ES-I3 (cell line): ENCODE data around the gene STK40.

Experiments used
- H3K36me3 ChIP-seq: 2 replicates; pipeline ENCODE4 v1.6.1; 2013; ENCODE audit warnings: mild to moderate bottlenecking, low read length, control low read depth, moderate library complexity; ENCODE audit not compliant: insufficient read depth
- H3K4me1 ChIP-seq: 2 replicates; pipeline ENCODE4 v1.6.1; 2013; ENCODE audit warnings: mild to moderate bottlenecking, control low read depth, low read length; ENCODE audit not compliant: insufficient read depth
- H3K9ac ChIP-seq: 2 replicates; pipeline ENCODE4 v1.6.1; 2013; ENCODE audit warnings: low read depth, mild to moderate bottlenecking, low read length, moderate library complexity
- H3K9me3 ChIP-seq: 2 replicates; pipeline ENCODE4 v1.6.1; 2013; ENCODE audit warnings: mild to moderate bottlenecking, low read length, moderate library complexity; ENCODE audit not compliant: control insufficient read depth, insufficient read depth

The STK40 gene

DNA sequence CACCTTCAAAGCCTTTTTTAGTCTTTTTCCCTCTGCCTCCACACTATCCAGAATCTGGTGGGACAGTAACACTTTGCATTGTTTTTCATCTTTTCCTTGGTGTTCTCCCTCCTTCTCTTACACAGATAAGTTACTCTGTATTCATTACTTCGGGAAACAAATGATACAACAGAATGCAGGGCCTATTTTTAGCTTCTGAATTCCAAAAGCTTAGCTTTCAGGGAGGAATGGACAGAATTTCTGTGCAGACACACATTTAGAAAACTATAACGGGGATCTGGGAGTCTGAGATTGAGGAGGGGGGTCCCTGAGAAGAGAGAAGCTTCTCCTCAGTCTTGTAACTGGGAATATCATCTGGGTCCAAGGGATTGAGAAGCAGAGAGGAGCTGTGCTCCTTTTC lies 3.5 kb upstream of the STK40 start:
- Histone ChIP-seq H3K4me1 (peaks cover 16% of the 10 kb centered on the region), H3K9ac (no peak overlapping the region), H3K36me3 (peaks cover 12% of the 10 kb centered on the region)

DNA sequence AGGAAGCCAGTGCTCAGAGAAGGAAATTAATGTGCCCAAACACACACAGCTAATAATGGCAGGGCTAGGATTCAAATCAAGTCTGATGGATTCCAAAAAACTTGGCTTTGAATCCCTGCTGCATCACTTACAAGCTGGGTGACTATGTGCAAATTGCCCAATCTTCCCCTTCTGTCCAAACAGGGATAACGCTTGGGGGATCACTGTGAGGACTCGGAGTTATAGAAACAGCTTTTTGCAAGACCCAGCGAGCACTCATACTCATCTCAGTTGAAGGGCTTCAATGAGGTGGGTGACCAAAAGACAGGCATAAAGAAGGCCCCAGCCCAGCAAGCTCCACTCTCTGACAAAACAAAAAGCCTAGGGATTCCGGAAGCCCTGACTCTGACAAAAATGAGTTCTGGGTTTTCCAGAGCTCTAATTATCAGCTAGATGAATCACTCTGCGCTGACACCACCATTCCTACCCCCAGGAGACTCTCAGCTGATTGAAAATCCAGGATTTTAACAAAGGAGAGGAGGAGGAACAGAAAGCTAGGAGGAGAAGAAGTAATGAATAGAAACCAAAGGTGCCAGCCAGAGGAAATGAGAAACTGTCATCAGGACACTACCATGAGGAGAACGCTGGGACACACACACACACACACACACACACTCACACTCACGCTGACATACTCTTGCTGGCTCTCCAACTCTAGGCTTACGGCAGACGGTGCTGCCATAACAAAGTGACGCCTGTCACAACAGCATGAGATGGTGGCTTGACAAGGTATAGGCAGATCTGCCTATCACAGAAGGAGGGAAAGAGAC lies 1.6 kb upstream of the STK40 start:
- H3K9me3 ChIP-seq, result no peaks in the 10 kb centered on the region
- peaks cover 16% of the 10 kb centered on the region for H3K4me1 ChIP-seq
- peak overlapping the region; percentile 80 for H3K9ac ChIP-seq
- H3K36me3 ChIP-seq, result 0 out of 2 replicates have a peak, but pooled peaks cover 2% of the 10 kb centered on the region

More for the DNA sequence above, 3.5 kb upstream of the STK40 start:
- no peaks in the 10 kb centered on the region for H3K9me3 ChIP-seq

GRCh38 chr1:36386265-36387140 lies 779 bp upstream of the STK40 start:
- Histone ChIP-seq H3K4me1 (peaks cover 16% of the 10 kb centered on the region), H3K9ac (peak overlapping the region; percentile 80), H3K36me3 (peaks cover 2% of the 10 kb centered on the region; the same call in 1 of the 2 replicates), H3K9me3 (no peaks in the 10 kb centered on the region)

DNA sequence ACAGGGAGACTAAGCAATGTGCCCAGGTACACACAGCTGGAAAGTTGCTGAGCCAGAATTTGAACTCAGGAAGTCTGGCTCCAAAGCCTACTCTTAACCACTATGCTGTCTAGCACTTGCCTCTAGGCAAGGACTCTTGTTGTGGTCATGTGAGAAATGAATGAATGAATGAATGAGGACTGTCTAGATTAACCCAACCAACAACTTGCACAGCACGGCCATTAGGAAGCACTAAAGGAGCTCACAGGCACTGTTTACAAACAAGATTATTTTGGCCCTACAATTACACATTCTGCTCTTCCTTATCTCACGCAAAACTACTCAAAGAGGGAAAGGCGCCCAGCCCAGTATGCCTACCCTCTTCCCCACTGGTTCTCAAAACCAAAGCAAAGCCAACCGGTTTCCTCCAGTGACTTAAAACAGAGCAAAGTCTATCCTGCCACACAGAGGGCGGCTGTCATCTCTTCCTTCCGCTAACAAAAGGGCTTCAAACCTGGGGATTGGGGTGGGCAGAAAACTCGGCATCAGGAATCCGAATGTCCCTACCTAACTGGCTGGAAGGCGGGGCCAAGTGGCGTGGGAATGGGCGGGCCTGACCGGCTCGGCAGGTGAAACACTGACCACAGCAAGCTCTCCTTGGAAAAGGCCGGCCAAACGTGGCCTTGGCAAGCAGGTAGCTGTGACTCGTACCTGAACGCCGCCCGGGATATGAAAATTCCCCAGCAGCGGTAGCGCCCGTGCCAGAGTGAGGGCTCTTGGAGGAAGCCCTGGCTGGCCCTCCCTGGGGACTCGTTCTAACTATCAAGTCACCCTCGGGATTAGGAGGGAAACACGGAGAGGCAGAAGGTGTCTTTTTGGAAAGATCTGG lies 948 bp downstream of the STK40 start:
- no peaks in the 10 kb centered on the region for H3K9me3 ChIP-seq
- peaks cover 2% of the 10 kb centered on the region; the same call in 1 of the 2 replicates for H3K36me3 ChIP-seq
- H3K4me1 ChIP-seq, result peaks cover 24% of the 10 kb centered on the region
- H3K9ac ChIP-seq, result peak overlapping the region; percentile 91

DNA sequence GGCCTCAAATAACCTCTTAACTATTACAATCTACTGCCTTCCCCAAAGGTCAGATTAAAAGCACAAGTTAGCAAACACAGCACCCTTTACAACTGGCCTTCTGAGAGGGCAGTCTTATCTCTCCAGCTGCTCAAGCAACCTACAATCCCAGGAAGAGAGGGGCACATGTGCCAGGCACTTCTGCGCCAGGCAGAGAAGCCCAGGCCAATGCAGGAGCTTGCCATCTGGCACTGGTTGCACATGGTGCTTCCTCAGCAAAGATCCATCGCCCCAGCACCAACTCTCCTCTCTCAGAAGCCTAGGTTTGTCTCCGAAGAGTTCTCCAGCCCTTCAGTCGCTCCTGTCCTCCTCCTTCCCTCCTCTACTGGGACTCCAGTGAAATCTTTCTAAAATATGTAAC lies 2.5 kb downstream of the STK40 start:
- Histone ChIP-seq H3K4me1 (peaks cover 24% of the 10 kb centered on the region), H3K36me3 (no peaks in the 10 kb centered on the region; the same call in 1 of the 2 replicates), H3K9me3 (no peaks in the 10 kb centered on the region), H3K9ac (no peak overlapping the region)

GRCh38 chr1:36382669-36383068 lies 3.1 kb downstream of the STK40 start:
- no peaks in the 10 kb centered on the region; the same call in 1 of the 2 replicates for H3K36me3 ChIP-seq
- H3K9me3 ChIP-seq, result no peaks in the 10 kb centered on the region
- H3K9ac ChIP-seq, result no peak overlapping the region
- peaks cover 19% of the 10 kb centered on the region for H3K4me1 ChIP-seq

DNA sequence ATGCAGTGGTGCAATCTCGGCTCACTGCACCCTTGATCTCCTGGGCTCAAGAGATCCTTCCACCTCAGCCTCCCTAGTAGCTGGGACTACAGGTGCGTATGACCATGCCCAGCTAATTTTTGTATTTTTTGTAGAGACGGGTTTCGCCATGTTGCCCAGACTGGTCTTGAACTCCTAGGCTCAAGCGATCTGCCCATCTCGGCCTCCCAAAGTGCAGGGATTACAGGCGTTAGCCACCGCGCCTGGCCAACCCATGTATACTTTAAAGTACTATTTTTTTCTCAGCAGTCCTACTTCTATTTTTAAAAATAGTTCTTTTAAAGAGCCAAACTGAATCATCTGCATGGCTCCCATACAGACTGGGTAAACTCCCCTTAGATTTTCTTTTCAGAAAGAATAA lies 3.5 kb downstream of the STK40 start:
- Histone ChIP-seq H3K9ac (no peak overlapping the region), H3K9me3 (no peaks in the 10 kb centered on the region), H3K36me3 (no peaks in the 10 kb centered on the region; the same call in 1 of the 2 replicates), H3K4me1 (peaks cover 15% of the 10 kb centered on the region)

GRCh38 chr1:36381405-36381804 lies 4.3 kb downstream of the STK40 start:
- H3K9me3 ChIP-seq, result no peaks in the 10 kb centered on the region
- no peaks in the 10 kb centered on the region; the same call in 1 of the 2 replicates for H3K36me3 ChIP-seq
- peaks cover 8% of the 10 kb centered on the region; the same call in 1 of the 2 replicates for H3K4me1 ChIP-seq
- H3K9ac ChIP-seq, result no peak overlapping the region

DNA sequence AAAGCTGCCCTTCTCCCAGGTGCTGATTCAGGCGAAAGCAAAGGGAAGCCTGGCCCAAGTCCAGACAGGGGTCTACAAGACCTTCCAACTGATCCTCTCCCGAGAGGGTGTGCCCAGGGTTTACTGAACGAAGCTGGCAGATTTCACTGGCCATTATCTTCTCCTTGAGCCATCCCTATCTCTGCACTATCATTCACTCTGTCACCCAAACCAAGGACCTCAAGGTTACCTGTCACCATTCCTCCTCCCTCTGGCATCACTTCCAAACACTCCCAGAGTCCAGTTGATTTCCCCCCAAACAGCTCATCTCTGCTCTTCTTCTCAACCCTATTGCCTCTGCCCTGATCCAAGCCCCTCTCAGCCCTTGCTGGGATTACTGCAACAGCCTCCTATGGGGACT lies 4.9 kb downstream of the STK40 start:
- Histone ChIP-seq H3K9ac (no peak overlapping the region), H3K4me1 (peaks cover 8% of the 10 kb centered on the region; the same call in 1 of the 2 replicates), H3K36me3 (no peaks in the 10 kb centered on the region; the same call in 1 of the 2 replicates), H3K9me3 (no peaks in the 10 kb centered on the region)

GRCh38 chr1:36380143-36380619 lies 5.5 kb downstream of the STK40 start:
- peaks cover 8% of the 10 kb centered on the region; the same call in 1 of the 2 replicates for H3K4me1 ChIP-seq
- H3K36me3 ChIP-seq, result no peaks in the 10 kb centered on the region; the same call in 1 of the 2 replicates

DNA sequence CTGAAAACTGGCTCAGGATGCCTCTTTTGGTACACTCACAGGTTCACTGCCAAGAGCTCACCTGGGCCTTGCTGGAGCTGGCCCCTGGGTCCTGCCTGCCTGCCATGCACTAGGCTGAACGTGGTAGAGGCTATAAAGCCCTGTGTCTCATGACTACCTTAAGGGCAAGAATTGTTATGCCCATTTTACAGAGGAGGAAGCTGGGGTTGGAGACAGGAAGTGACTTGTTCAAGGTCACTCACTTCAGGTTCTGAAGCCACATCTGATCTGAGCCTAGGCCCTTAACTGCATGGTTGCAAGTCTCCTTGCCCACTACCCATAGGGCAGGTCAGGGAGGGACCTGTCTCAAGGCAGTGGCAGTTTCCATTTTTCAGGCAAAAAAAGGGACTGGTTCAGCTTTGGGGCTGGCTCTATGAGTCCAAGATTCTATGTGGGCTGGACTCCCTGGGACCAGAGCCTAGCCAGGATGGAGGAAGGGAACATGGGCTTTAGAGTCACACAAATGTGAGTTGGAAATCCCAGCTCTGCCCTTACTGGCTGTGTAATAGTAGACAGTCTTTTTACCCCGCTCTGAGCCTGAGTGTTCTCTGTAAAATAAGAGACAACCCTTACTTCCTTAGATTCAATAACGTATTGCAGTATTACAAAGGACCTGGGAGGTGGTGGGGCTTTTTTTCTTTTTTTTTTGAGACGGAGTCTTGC lies 7.8 kb downstream of the STK40 start:
- Histone ChIP-seq H3K9ac (no peak overlapping the region), H3K4me1 (peaks cover 27% of the 10 kb centered on the region)

More at GRCh38 chr1:36380143-36380619, 5.5 kb downstream of the STK40 start:
- H3K9ac ChIP-seq, result no peak overlapping the region
- no peaks in the 10 kb centered on the region for H3K9me3 ChIP-seq

GRCh38 chr1:36372617-36373016 lies 13.1 kb downstream of the STK40 start:
- no peaks in the 10 kb centered on the region for H3K9me3 ChIP-seq
- peaks cover 44% of the 10 kb centered on the region for H3K4me1 ChIP-seq
- no peaks in the 10 kb centered on the region for H3K36me3 ChIP-seq
- H3K9ac ChIP-seq, result no peak overlapping the region; the same call in 1 of the 2 replicates

More for the DNA sequence above, 7.8 kb downstream of the STK40 start:
- no peaks in the 10 kb centered on the region; the same call in 1 of the 2 replicates for H3K36me3 ChIP-seq
- H3K9me3 ChIP-seq, result no peaks in the 10 kb centered on the region
